IMR-90 (cell line): ENCODE measurements around the gene ZXDC. TPM values are rescaled to one million over a fixed set of nuclear protein-coding genes. Genes with fewer than 3 reads are reported as not detected.

ENCODE experiments used
- ATAC-seq: fragments of 200-7000 bp; cut with Tn5 transposase; 2 replicates; pipeline ENCODE4 v1.9.1; 2020; ENCODE audit warnings: low read depth, mild to moderate bottlenecking, moderate library complexity
- BruUV-seq: library from RNA; stranded (reverse); fragments of 400-500 nt; replicated peaks from 2 replicates; lab custom pipeline; 2021; lab: Mats Ljungman, UMichigan
- CTCF ChIA-PET: fragments of 300-600 bp; formaldehyde crosslinking; extraction: SDS; loops from one replicate; lab custom pipeline; 2021; ENCODE audit warnings: antibody characterized with exemption; lab: Yijun Ruan, JAX
- POLR2A ChIA-PET: fragments of 300-600 bp; sonication (Branson Sonifier 250); formaldehyde crosslinking; loops from one replicate; lab custom pipeline; 2022; ENCODE audit warnings: antibody characterized with exemption; ENCODE audit not compliant: unreplicated experiment; lab: Charles Lee
- DNase-seq: peaks from one replicate; pipeline ENCODE4 v3.0.0; 2013
- H2AFZ ChIP-seq: replicated peaks from 2 replicates; pipeline ENCODE3; 2013; ENCODE audit warnings: low read length, mild to moderate bottlenecking; ENCODE audit not compliant: poor library complexity
- H2AK5ac ChIP-seq: 2 replicates; pipeline ENCODE4 v1.6.1; 2013; ENCODE audit warnings: low read depth, low read length, inconsistent platforms
- H2AK9ac ChIP-seq: replicated peaks from 2 replicates; pipeline ENCODE3; 2013; ENCODE audit warnings: mild to moderate bottlenecking, low read depth, low read length, moderate library complexity; ENCODE audit not compliant: poor library complexity
- H2BK120ac ChIP-seq: 2 replicates; pipeline ENCODE4 v1.6.1; 2013; ENCODE audit warnings: low read depth, low read length, inconsistent platforms
- H2BK15ac ChIP-seq: 3 replicates; pipeline ENCODE4 v1.6.1; 2013; ENCODE audit warnings: low read depth, low read length, inconsistent platforms
- H2BK20ac ChIP-seq: 2 replicates; pipeline ENCODE4 v1.6.1; 2013; ENCODE audit warnings: low read depth, mild to moderate bottlenecking, inconsistent platforms, low read length, moderate library complexity
- H2BK5ac ChIP-seq: 2 replicates; pipeline ENCODE4 v1.6.1; 2013; ENCODE audit warnings: mild to moderate bottlenecking, low read depth, low read length, inconsistent platforms; ENCODE audit not compliant: poor library complexity, severe bottlenecking
- H3K14ac ChIP-seq: replicated peaks from 2 replicates; pipeline ENCODE4 v1.6.1; 2013; ENCODE audit warnings: low read depth, low read length, inconsistent platforms
- H3K18ac ChIP-seq: 2 replicates; pipeline ENCODE4 v1.6.1; 2013; ENCODE audit warnings: low read depth, low read length, control low read depth
- H3K23ac ChIP-seq: 2 replicates; pipeline ENCODE4 v1.6.1; 2013; ENCODE audit warnings: low read depth, low read length, inconsistent platforms
- H3K27ac ChIP-seq: 2 replicates; pipeline ENCODE4 v1.5.1; 2013; ENCODE audit warnings: mild to moderate bottlenecking, control low read depth, low read length; ENCODE audit not compliant: insufficient read depth
- H3K27me3 ChIP-seq: 2 replicates; pipeline ENCODE4 v1.6.1; 2013; ENCODE audit warnings: low read length; ENCODE audit not compliant: control insufficient read depth, insufficient read depth
- H3K36me3 ChIP-seq: 2 replicates; pipeline ENCODE4 v1.6.1; 2013; ENCODE audit warnings: low read length, mixed read lengths; ENCODE audit not compliant: control insufficient read depth, insufficient read depth
- H3K4ac ChIP-seq: 2 replicates; pipeline ENCODE4 v1.6.1; 2013; ENCODE audit warnings: low read depth, low read length, inconsistent platforms
- H3K4me1 ChIP-seq: 2 replicates; pipeline ENCODE4 v1.6.1; 2013; ENCODE audit warnings: low read length, mixed read lengths; ENCODE audit not compliant: control insufficient read depth, insufficient read depth
- H3K4me2 ChIP-seq: 2 replicates; pipeline ENCODE4 v1.6.1; 2013; ENCODE audit warnings: low read depth, mild to moderate bottlenecking, control low read depth, low read length, moderate library complexity
- H3K4me3 ChIP-seq: 2 replicates; pipeline ENCODE4 v1.5.1; 2013; ENCODE audit warnings: low read depth, mild to moderate bottlenecking, control low read depth, low read length, moderate library complexity; ENCODE audit not compliant: insufficient read depth
- H3K56ac ChIP-seq: 2 replicates; pipeline ENCODE4 v1.6.1; 2013; ENCODE audit warnings: low read length, inconsistent platforms; ENCODE audit not compliant: insufficient read depth; ENCODE audit errors: extremely low read depth
- H3K79me1 ChIP-seq, 2 experiments: 2 replicates each; pipeline ENCODE4 v1.6.1; 2013; ENCODE audit warnings: low read length in 2 of 2, inconsistent platforms in 1 of 2, low read depth in 1 of 2
- H3K9ac ChIP-seq: 2 replicates; pipeline ENCODE4 v1.6.1; 2013; ENCODE audit warnings: low read depth, low read length, control low read depth
- H3K9me1 ChIP-seq: 2 replicates; pipeline ENCODE4 v1.6.1; 2013; ENCODE audit warnings: low read length, inconsistent platforms; ENCODE audit not compliant: insufficient read depth
- H3K9me3 ChIP-seq: 2 replicates; pipeline ENCODE4 v1.6.1; 2013; ENCODE audit warnings: low read length; ENCODE audit not compliant: control insufficient read depth, insufficient read depth
- H4K20me1 ChIP-seq: 2 replicates; pipeline ENCODE4 v1.6.1; 2013; ENCODE audit warnings: low read length, inconsistent platforms; ENCODE audit not compliant: insufficient read depth
- H4K5ac ChIP-seq: 2 replicates; pipeline ENCODE4 v1.6.1; 2013; ENCODE audit warnings: mild to moderate bottlenecking, low read depth, low read length, control low read depth
- H4K8ac ChIP-seq, 2 experiments: 2 replicates each; pipeline ENCODE4 v1.6.1; 2013; ENCODE audit warnings: low read depth in 2 of 2, low read length in 2 of 2, control low read depth in 1 of 2, inconsistent platforms in 1 of 2
- H4K91ac ChIP-seq: 2 replicates; pipeline ENCODE4 v1.6.1; 2013; ENCODE audit warnings: low read depth, low read length, inconsistent platforms; ENCODE audit not compliant: insufficient read depth
- BHLHE40 ChIP-seq: fragments of 150-350 bp; IDR thresholded peaks from 2 replicates; pipeline ENCODE4 v1.6.1; 2016; ENCODE audit warnings: mild to moderate bottlenecking, low read depth, low read length
- CEBPB ChIP-seq: IDR thresholded peaks from 2 replicates; pipeline ENCODE4 v1.6.1; 2012; ENCODE audit warnings: low read depth, low read length, improper control_type of control experiment
- CHD1 ChIP-seq: IDR thresholded peaks from 2 replicates; pipeline ENCODE4 v1.6.1; 2012; ENCODE audit warnings: low read depth, low read length, improper control_type of control experiment
- FOS ChIP-seq: fragments of 150-350 bp; IDR thresholded peaks from 2 replicates; pipeline ENCODE4 v1.6.1; 2016; ENCODE audit warnings: low read depth, low read length
- MAFK ChIP-seq: IDR thresholded peaks from 2 replicates; pipeline ENCODE4 v1.6.1; 2012; ENCODE audit warnings: low read depth, low read length, improper control_type of control experiment
- MAZ ChIP-seq: IDR thresholded peaks from 2 replicates; pipeline ENCODE4 v1.6.1; 2012; ENCODE audit warnings: low read depth, mild to moderate bottlenecking, low read length, improper control_type of control experiment, moderate library complexity, borderline replicate concordance
- MXI1 ChIP-seq: IDR thresholded peaks from 2 replicates; pipeline ENCODE4 v1.6.1; 2012; ENCODE audit warnings: low read depth, mild to moderate bottlenecking, low read length, moderate library complexity, borderline replicate concordance
- NFE2L2 ChIP-seq: fragments of 150-350 bp; IDR thresholded peaks from 2 replicates; pipeline ENCODE4 v1.6.1; 2016; ENCODE audit warnings: low read depth, mild to moderate bottlenecking, low read length
- RAD21 ChIP-seq: IDR thresholded peaks from 2 replicates; pipeline ENCODE4 v1.6.1; 2012; ENCODE audit warnings: low read length, improper control_type of control experiment
- RCOR1 ChIP-seq: IDR thresholded peaks from 2 replicates; pipeline ENCODE4 v1.6.1; 2012; ENCODE audit warnings: mild to moderate bottlenecking, low read length, improper control_type of control experiment; ENCODE audit not compliant: insufficient replicate concordance
- WGBS, 2 experiments: methylation state at CpG; one replicate each; pipeline versions ENCODE4 v1.1.5 to v1.1.7; 2013; ENCODE audit warnings: missing lambda C conversion rate in 2 of 2; ENCODE audit not compliant: insufficient read length in 1 of 2; ENCODE audit errors: extremely low coverage in 2 of 2; 5-methylcytosine and 5-hydroxymethylcytosine counted together
- dilution Hi-C: fragments of 300-500 bp; cut with HindIII; formaldehyde crosslinking; loops from one replicate; pipeline ENCODE4 v1.14.3; 2018; ENCODE audit warnings: low sequenced_read_pairs; ENCODE audit not compliant: unreplicated experiment
- in situ Hi-C: fragments of 300-500 bp; cut with MboI; formaldehyde crosslinking; loops from 3 replicates; pipeline ENCODE4 v1.14.3; 2019; ENCODE audit warnings: low sequenced_read_pairs, inconsistent platforms, mixed read lengths
- intact Hi-C: fragments of 100-400 bp; cut with micrococcal nuclease; formaldehyde crosslinking; loops from 2 replicates; pipeline ENCODE4 v1.10.0; 2022
- polyA plus RNA-seq, 3 experiments: library from polyadenylated mRNA; depleted of rRNA; stranded (reverse); fragments of >200 nt; gene quantifications; 2 replicates each; pipeline ENCODE4 v1.2.3, GENCODE V29; 2012; ENCODE audit warnings: low replicate concordance in 1 of 3
- total RNA-seq: library from RNA; depleted of rRNA; stranded (reverse); fragments of >200 nt; gene quantifications from 2 replicates; pipeline ENCODE4 v1.2.3, GENCODE V29; 2012
- TF ChIP-seq, protein P1 (sequence below): fragments of 150-350 bp; IDR thresholded peaks from 2 replicates; pipeline ENCODE4 v1.6.1; 2017; ENCODE audit warnings: mild to moderate bottlenecking, antibody characterized with exemption, low read length, low read depth

The ZXDC gene
- total and polyA plus RNA-seq, 2 of the 4 experiments (the other 2 are of a cell fraction), result 11.5 to 14.3 TPM

DNA sequence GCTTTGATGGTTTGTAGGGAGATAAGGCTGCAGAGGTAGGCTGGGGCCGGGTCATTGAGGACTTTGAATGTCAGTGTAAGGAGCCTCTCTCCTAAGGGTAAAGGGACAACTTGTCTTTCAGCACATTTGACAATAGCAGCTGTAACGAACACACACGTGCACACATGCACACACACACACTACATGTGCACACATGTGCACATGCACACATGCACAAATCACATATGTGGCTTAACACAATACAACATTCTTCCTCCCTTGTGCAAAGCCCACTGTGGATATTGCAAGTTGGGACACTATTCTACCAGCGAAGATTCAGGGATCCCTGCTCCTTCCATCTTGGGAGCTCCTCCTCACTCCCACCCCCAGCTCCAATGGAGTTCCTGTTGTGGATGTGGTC is 82.1 kb downstream of the ZXDC start:
- dilution Hi-C loops (no loop called here), in situ Hi-C loops (loop anchor here (10.0 to 25.0 kb wide), 2 partner anchors 149 to 431 kb away; partner anchors contain the start of gene ROPN1B), intact Hi-C loops (no loop called here)
- H2BK15ac ChIP-seq, result no peak overlapping the region
- BruUV-seq, result no TSS peak
- no peak overlapping the region for H3K14ac ChIP-seq
- no peaks in the 10 kb centered on the region for H3K9me1 ChIP-seq
- no peak overlapping the region for H3K23ac ChIP-seq
- no CpG with 5 or more reads among the region's 4 CpGs for WGBS, 2 experiments
- no peak overlapping the region for H3K18ac ChIP-seq
- H2AFZ ChIP-seq, result no peak overlapping the region
- CTCF ChIA-PET, result no interaction called here
- no peak overlapping the region for H2AK5ac ChIP-seq
- no peak overlapping the region for H3K27ac ChIP-seq
- no peak overlapping the region for H3K4me2 ChIP-seq
- DNase-seq (no peak), ATAC-seq (no peak)
- H3K27me3 ChIP-seq, result peaks cover 47% of the 10 kb centered on the region
- TF ChIP-seq CEBPB (no peak), MAFK (no peak), MXI1 (no peak), BHLHE40 (no peak), RCOR1 (no peak), RAD21 (no peak), FOS (no peak), MAZ (no peak), CHD1 (no peak), NFE2L2 (no peak)
- TF ChIP-seq, protein P1, sequence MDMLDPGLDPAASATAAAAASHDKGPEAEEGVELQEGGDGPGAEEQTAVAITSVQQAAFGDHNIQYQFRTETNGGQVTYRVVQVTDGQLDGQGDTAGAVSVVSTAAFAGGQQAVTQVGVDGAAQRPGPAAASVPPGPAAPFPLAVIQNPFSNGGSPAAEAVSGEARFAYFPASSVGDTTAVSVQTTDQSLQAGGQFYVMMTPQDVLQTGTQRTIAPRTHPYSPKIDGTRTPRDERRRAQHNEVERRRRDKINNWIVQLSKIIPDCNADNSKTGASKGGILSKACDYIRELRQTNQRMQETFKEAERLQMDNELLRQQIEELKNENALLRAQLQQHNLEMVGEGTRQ, result no peak
- H3K9me3 ChIP-seq, result no peaks in the 10 kb centered on the region
- no peak overlapping the region for H3K9ac ChIP-seq
- H4K8ac ChIP-seq, result no peak overlapping the region
- H3K4me1 ChIP-seq, result no peaks in the 10 kb centered on the region
- H3K79me1 ChIP-seq, result no peaks in the 10 kb centered on the region
- no peaks in the 10 kb centered on the region for H3K36me3 ChIP-seq
- no peak overlapping the region for H4K91ac ChIP-seq
- H4K20me1 ChIP-seq, result no peaks in the 10 kb centered on the region
- H3K4ac ChIP-seq, result no peak overlapping the region
- H2BK5ac ChIP-seq, result no peak overlapping the region
- H3K56ac ChIP-seq, result no peak overlapping the region
- no peak overlapping the region for H2BK120ac ChIP-seq
- no peak overlapping the region for H3K4me3 ChIP-seq
- no peak overlapping the region for H4K5ac ChIP-seq
- no peak overlapping the region for H2BK20ac ChIP-seq
- no peak overlapping the region for H2AK9ac ChIP-seq
- POLR2A ChIA-PET, result no interaction called here
